ENCODE measurements around the gene CPNE4.

DNA sequence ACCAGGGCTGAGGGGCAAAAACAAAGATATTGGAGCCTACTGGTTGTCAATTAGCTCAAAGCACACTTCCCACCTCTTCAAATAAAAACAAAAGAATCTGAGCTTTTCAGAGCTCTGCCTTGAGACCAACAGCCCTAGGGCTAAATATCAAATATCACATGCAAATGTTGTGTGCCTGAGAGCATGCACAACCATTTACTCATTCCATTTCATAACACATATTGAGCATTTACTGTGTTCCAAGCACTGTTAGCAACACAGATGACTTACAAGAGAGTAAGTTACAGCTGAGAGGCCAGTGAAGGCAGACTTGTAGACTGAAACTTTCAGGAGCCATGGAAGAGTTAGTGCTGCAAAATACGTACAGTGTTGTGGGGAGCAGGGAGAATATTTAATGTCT lies 222.4 kb downstream of the CPNE4 start:
- TF ChIP-seq POLR2A (IDR thresholded peaks at IDR 0.05) = no peak
- TF ChIP-seq, protein P1, sequence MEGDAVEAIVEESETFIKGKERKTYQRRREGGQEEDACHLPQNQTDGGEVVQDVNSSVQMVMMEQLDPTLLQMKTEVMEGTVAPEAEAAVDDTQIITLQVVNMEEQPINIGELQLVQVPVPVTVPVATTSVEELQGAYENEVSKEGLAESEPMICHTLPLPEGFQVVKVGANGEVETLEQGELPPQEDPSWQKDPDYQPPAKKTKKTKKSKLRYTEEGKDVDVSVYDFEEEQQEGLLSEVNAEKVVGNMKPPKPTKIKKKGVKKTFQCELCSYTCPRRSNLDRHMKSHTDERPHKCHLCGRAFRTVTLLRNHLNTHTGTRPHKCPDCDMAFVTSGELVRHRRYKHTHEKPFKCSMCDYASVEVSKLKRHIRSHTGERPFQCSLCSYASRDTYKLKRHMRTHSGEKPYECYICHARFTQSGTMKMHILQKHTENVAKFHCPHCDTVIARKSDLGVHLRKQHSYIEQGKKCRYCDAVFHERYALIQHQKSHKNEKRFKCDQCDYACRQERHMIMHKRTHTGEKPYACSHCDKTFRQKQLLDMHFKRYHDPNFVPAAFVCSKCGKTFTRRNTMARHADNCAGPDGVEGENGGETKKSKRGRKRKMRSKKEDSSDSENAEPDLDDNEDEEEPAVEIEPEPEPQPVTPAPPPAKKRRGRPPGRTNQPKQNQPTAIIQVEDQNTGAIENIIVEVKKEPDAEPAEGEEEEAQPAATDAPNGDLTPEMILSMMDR (IDR thresholded peaks at IDR 0.05) = no peak

All from body of pancreas (tissue), 4 donors.